ENCODE data around the gene IGIP.

GRCh38 chr5:140107312-140108092, 18.2 kb upstream of the IGIP start:
- TF ChIP-seq RAD21 (IDR thresholded peaks at IDR 0.05; ENCODE audit: low read depth) (no peak), TAF1 (IDR thresholded peaks at IDR 0.05; ENCODE audit: low read depth) (peak; percentile 48), EP300 (IDR thresholded peaks at IDR 0.05; ENCODE audit: borderline replicate concordance) (peak; percentile 70; the same call in 1 of the 2 replicates), MAX (IDR thresholded peaks at IDR 0.05) (peak; percentile 34; the same call in 1 of the 2 replicates), FOXM1 (IDR thresholded peaks at IDR 0.05; ENCODE audit: borderline replicate concordance, low read depth) (no peak), TEAD4 (IDR thresholded peaks at IDR 0.05) (peak; percentile 20; the same call in 1 of the 2 replicates)
- TF ChIP-seq, protein P1, sequence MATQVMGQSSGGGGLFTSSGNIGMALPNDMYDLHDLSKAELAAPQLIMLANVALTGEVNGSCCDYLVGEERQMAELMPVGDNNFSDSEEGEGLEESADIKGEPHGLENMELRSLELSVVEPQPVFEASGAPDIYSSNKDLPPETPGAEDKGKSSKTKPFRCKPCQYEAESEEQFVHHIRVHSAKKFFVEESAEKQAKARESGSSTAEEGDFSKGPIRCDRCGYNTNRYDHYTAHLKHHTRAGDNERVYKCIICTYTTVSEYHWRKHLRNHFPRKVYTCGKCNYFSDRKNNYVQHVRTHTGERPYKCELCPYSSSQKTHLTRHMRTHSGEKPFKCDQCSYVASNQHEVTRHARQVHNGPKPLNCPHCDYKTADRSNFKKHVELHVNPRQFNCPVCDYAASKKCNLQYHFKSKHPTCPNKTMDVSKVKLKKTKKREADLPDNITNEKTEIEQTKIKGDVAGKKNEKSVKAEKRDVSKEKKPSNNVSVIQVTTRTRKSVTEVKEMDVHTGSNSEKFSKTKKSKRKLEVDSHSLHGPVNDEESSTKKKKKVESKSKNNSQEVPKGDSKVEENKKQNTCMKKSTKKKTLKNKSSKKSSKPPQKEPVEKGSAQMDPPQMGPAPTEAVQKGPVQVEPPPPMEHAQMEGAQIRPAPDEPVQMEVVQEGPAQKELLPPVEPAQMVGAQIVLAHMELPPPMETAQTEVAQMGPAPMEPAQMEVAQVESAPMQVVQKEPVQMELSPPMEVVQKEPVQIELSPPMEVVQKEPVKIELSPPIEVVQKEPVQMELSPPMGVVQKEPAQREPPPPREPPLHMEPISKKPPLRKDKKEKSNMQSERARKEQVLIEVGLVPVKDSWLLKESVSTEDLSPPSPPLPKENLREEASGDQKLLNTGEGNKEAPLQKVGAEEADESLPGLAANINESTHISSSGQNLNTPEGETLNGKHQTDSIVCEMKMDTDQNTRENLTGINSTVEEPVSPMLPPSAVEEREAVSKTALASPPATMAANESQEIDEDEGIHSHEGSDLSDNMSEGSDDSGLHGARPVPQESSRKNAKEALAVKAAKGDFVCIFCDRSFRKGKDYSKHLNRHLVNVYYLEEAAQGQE (IDR thresholded peaks at IDR 0.05; ENCODE audit: low read depth), result peak; percentile 41; the same call in 1 of the 2 replicates

Measured in Ishikawa (cell line).